ENCODE results near the gene GSK3A.

GRCh38 chr19:42277821-42278451, 35.5 kb upstream of the GSK3A start:
- TF ChIP-seq CTCF (IDR thresholded peaks at IDR 0.05) (no peak), SIN3A (IDR thresholded peaks at IDR 0.05; ENCODE audit: borderline replicate concordance, insufficient read depth, low read depth, low read length) (no peak)

Measured in Panc1 (cell line).